Chondrocyte (in vitro differentiated cells): ENCODE results near the gene LGMN. TPM values are rescaled to one million over a fixed set of nuclear protein-coding genes. Genes with fewer than 3 reads are reported as not detected.
A peak's percentile ranks its signal among the peaks of the same experiment; 100 is the strongest.

Experiments
- DNase-seq: peaks from one replicate; pipeline ENCODE4 v3.0.0; 2021; ENCODE audit warnings: mixed read lengths, low spot score
- H3K27ac Mint-ChIP-seq: one replicate; pipeline ENCODE4 v1.8.0; 2021; ENCODE audit warnings: mild to moderate bottlenecking, moderate library complexity, mixed read lengths; ENCODE audit not compliant: unreplicated experiment
- H3K27me3 Mint-ChIP-seq: 2 replicates; pipeline ENCODE4 v1.8.0; 2021; ENCODE audit warnings: low read depth, mixed read lengths
- H3K36me3 Mint-ChIP-seq: 2 replicates; pipeline ENCODE4 v1.8.0; 2021; ENCODE audit warnings: low read depth, mixed read lengths
- H3K4me1 Mint-ChIP-seq: 2 replicates; pipeline ENCODE4 v1.8.0; 2021; ENCODE audit warnings: low read depth, mild to moderate bottlenecking, mixed read lengths
- H3K4me3 Mint-ChIP-seq: one replicate; pipeline ENCODE4 v1.8.0; 2021; ENCODE audit warnings: mild to moderate bottlenecking, moderate library complexity, mixed read lengths; ENCODE audit not compliant: unreplicated experiment
- H3K9me3 Mint-ChIP-seq: 2 replicates; pipeline ENCODE4 v1.8.0; 2021; ENCODE audit warnings: low read depth, mixed read lengths
- total RNA-seq: library from RNA; stranded (reverse); gene quantifications from 3 replicates; pipeline ENCODE4 v1.2.1, GENCODE V29; 2021
- TF ChIP-seq, protein P1 (sequence below): fragments of 200-600 bp; sonication (generic); IDR thresholded peaks from 2 replicates; pipeline ENCODE4 v1.5.0; 2021; ENCODE audit warnings: antibody characterized with exemption, mild to moderate bottlenecking, moderate library complexity

The LGMN gene
- total RNA-seq, 1 donor from 2014 or later: 134 TPM

DNA sequence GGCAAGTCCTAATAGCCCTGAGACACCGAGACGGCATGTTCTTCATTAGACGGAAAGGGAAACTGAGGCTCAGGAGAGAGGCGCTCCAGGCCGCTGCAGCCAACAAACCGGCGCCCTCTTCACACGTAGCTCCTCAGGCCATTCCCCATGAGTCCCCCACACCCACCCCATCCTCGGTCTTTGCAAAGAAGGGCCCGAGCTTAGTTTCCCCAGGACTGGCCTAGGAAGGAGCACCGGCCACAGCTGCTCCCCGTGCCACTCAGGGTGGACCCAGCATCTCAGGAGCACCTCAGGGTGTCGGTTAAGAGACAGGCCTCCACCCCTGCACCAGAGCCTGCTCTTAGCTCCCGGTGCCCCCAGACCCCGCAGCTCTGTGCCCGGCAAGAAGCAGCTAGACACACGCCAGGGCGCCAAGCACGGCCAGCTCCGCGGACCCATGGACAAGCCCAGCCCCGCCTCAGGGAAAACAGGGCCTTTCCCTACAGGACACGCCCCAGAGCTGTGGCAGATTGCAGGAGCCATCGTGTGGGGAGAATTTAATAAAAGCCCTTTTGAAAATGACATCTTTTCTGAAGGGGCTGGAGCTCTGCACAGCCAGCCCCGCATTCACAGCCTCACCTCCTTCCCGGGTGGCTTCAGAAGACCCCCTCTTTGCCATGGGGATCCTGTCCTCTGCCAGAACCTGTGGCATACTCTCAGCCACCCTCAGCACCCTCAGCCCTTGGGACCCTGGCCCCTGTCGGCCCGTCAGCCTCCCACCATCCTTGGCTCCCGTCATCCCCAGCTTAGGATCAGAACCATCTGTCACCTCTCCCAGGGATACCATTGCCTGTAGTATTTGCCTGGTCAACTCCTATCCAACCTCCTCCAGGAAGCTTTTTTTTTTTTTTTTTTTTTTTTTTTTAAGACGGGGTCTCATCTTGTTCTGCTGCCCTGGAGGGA, 59.7 kb downstream of the LGMN start:
- DNase-seq: peak; percentile 88
- Mint-ChIP-seq H3K36me3 (peaks cover 2% of the 10 kb centered on the region), H3K4me3 (no peak overlapping the region), H3K4me1 (peaks cover 11% of the 10 kb centered on the region), H3K27ac (no peak overlapping the region), H3K27me3 (no peaks in the 10 kb centered on the region), H3K9me3 (no peaks in the 10 kb centered on the region)
- TF ChIP-seq, protein P1, sequence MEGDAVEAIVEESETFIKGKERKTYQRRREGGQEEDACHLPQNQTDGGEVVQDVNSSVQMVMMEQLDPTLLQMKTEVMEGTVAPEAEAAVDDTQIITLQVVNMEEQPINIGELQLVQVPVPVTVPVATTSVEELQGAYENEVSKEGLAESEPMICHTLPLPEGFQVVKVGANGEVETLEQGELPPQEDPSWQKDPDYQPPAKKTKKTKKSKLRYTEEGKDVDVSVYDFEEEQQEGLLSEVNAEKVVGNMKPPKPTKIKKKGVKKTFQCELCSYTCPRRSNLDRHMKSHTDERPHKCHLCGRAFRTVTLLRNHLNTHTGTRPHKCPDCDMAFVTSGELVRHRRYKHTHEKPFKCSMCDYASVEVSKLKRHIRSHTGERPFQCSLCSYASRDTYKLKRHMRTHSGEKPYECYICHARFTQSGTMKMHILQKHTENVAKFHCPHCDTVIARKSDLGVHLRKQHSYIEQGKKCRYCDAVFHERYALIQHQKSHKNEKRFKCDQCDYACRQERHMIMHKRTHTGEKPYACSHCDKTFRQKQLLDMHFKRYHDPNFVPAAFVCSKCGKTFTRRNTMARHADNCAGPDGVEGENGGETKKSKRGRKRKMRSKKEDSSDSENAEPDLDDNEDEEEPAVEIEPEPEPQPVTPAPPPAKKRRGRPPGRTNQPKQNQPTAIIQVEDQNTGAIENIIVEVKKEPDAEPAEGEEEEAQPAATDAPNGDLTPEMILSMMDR: no peak

DNA sequence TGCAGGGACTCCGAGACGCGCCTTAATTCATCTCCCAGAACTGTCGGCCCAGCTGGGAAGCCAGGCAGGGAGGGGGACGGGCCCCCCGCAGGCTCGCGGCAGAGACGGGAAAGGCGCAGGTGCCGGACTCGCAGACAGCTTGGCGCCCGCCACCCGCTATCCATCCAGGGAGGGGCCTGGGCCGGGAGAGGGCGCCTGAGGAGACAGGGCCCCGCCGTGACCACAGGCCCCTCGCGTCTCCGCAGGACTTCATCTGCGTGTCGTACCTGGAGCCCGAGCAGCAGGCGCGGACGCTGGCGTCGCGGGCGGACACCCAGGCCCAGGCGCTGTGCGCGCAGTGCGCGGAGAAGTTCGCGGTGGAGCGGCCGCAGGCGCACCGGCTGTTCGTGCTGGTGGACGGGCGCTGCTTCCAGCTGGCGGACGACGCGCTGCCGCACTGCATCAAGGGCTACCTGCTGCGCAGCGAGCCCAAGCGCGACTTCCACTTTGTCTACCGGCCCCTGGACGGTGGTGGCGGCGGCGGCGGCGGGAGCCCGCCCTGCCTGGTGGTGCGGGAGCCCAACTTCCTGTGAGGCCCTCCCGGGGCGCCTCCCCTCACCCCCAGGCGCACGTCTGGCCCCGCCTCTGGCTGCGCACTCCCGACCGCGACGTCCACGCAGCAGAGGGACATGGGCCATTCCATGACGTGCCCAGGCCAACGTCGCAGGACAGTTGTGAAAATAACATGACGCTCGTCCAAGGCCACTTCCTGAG, 60.6 kb downstream of the LGMN start:
- H3K4me1 Mint-ChIP-seq: peaks cover 6% of the 10 kb centered on the region
- H3K4me3 Mint-ChIP-seq: no peak overlapping the region
- TF ChIP-seq, protein P1: no peak
- H3K9me3 Mint-ChIP-seq: no peaks in the 10 kb centered on the region
- H3K27me3 Mint-ChIP-seq: no peaks in the 10 kb centered on the region
- H3K36me3 Mint-ChIP-seq: peaks cover 2% of the 10 kb centered on the region
- H3K27ac Mint-ChIP-seq: no peak overlapping the region
- peak; percentile 90 for DNase-seq

DNA sequence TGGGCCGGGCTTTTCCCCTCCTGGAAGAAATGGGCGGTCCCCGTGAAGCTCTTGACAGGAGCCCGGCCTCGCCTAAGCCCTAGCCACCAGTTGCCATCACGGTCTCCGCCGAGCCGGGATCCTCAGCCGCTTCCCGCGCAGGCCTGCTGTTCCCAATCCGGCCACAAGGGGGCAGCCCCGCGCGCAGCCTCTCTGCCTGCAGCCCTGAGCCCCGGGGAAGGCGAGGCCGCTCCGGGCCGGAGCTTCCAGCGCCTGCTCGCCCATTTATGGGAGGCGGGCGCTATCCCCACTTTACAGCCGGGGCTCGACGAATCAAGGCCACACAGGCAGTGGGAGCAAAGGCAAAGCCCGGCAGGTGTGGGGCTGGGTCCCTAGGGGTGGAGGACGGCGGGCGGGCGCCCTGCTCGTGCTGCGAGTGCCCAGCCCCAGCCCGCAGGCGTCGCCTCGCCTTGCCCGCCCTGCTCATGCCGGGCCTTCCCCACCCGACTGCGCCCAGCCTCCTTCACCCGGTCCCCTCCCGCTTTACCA, 61.5 kb downstream of the LGMN start:
- Mint-ChIP-seq H3K4me1 (no peaks in the 10 kb centered on the region), H3K27ac (no peak overlapping the region), H3K4me3 (peak overlapping the region; percentile 35), H3K9me3 (no peaks in the 10 kb centered on the region), H3K36me3 (peaks cover 2% of the 10 kb centered on the region), H3K27me3 (no peaks in the 10 kb centered on the region)
- DNase-seq: peak; percentile 92
- TF ChIP-seq, protein P1: peak; percentile 95

DNA sequence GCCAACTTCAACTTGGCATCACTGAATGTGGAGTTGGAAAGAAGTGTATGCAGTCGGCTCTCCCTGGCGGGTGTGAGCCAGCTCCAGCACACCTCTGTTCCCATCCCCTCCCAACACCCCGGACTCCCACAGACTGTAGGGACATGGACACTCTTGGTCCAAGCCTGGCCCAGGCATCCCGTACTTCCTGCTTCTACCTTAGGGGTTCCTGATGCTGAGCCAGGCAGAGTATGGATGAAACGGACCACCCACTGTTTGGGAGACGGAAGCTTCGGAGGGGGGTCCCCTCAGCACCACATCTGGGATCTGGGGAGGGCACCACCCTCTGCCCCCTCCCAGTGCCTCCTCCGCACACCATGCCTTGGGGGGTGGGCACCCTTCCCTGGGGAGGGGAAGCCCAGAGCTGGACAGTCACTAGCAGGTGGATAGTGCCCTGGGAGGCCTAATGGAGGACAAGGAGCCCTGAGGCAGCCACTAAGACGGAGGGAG, 62.0 kb downstream of the LGMN start:
- DNase-seq: peak; percentile 68
- H3K27ac Mint-ChIP-seq: no peak overlapping the region
- peaks cover 2% of the 10 kb centered on the region for H3K36me3 Mint-ChIP-seq
- H3K9me3 Mint-ChIP-seq: no peaks in the 10 kb centered on the region
- H3K4me3 Mint-ChIP-seq: no peak overlapping the region
- no peaks in the 10 kb centered on the region for H3K27me3 Mint-ChIP-seq
- peaks cover under 1% of the 10 kb centered on the region for H3K4me1 Mint-ChIP-seq
- TF ChIP-seq, protein P1: no peak
